IPS DF 6.9 (cell line): ENCODE data around the gene GAP43.

Experiments
- DNase-seq: peaks from one replicate; pipeline ENCODE4 v3.0.0-alpha.2; 2013; ENCODE audit warnings: low read depth, low spot score
- H3K27ac ChIP-seq: one replicate; pipeline ENCODE4 v1.5.1; 2013; ENCODE audit warnings: low read length, control low read depth
- H3K27me3 ChIP-seq: 2 replicates; pipeline ENCODE4 v1.6.1; 2013; ENCODE audit warnings: mild to moderate bottlenecking, low read length; ENCODE audit not compliant: control insufficient read depth, insufficient read depth
- H3K36me3 ChIP-seq: 2 replicates; pipeline ENCODE4 v1.6.1; 2013; ENCODE audit warnings: low read length; ENCODE audit not compliant: control insufficient read depth, insufficient read depth
- H3K4me1 ChIP-seq: 2 replicates; pipeline ENCODE4 v1.6.1; 2013; ENCODE audit warnings: low read length; ENCODE audit not compliant: control insufficient read depth, insufficient read depth
- H3K4me3 ChIP-seq: 2 replicates; pipeline ENCODE4 v1.5.1; 2013; ENCODE audit warnings: mild to moderate bottlenecking, low read length
- H3K9me3 ChIP-seq: 2 replicates; pipeline ENCODE4 v1.6.1; 2013; ENCODE audit warnings: low read length, inconsistent platforms; ENCODE audit not compliant: control insufficient read depth, insufficient read depth
- WGBS: extraction: QIAGEN DNeasy Blood & Tissue Kit; methylation state at CpG from one replicate; pipeline ENCODE4 v1.1.7; 2013; ENCODE audit warnings: mixed read lengths, missing lambda C conversion rate; ENCODE audit not compliant: insufficient read length, insufficient coverage; 5-methylcytosine and 5-hydroxymethylcytosine counted together

Gene GAP43

DNA sequence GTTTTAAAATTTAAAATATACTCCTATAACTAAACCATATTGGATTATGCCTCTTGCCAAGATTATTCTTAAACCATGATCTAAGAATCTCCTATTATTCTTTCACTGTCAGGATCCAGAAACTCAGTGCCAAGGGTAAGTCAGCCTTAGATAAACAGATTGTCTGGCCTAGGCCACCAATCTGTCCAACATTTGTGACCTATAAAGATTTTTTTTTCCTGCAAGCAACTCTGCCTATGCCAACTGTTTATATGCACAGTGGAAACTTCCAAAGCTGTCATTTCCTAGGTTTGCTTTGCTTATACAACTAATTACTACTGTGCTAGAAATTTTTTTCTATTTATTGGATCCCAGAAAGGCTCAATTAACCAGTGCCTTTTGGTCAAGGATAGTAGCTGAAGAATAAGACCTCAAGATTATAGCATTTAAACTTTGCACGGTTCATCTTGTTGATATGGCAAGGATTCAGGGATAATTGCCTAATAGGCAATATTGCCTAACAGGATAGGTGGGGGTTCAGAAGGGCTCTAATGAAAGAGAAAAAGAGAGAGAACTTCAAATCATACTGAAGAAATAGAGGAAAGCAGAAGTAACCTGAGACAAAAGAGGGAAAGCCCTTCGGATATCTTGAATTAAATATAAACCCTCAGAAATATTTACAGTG, 22.8 kb downstream of the GAP43 start:
- Histone ChIP-seq H3K36me3 (no peaks in the 10 kb centered on the region), H3K4me1 (no peaks in the 10 kb centered on the region), H3K27ac (no peak overlapping the region), H3K9me3 (no peaks in the 10 kb centered on the region), H3K4me3 (no peak overlapping the region), H3K27me3 (no peaks in the 10 kb centered on the region)
- no peak for DNase-seq
- no CpG with 5 or more reads among the region's 2 CpGs for WGBS

DNA sequence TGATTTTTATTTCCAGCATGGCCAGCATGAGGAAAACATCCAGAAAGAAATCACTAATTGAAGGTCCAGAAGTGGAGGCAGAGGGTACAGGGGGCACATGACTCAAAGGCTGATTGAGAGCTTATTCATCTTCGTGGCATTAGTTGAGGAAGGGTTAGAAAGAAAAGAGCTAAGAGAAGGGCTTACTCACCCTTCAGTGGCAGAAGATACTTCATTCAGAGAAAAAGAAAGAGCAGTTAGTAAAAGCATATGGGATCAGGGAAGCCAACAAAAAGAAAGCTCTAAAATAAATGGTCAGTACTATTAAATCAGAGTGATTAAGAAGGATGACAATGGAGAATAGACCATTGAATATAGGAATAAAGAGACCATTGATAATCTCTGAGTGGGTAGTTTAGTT, 25.2 kb downstream of the GAP43 start:
- H3K27ac ChIP-seq, result no peak overlapping the region
- H3K9me3 ChIP-seq, result no peaks in the 10 kb centered on the region
- no peaks in the 10 kb centered on the region for H3K27me3 ChIP-seq
- no peaks in the 10 kb centered on the region for H3K4me1 ChIP-seq
- no CpG with 5 or more reads among the region's 1 CpG for WGBS
- H3K4me3 ChIP-seq, result no peak overlapping the region
- no peak for DNase-seq
- no peaks in the 10 kb centered on the region for H3K36me3 ChIP-seq

GRCh38 chr3:115651087-115651486, 27.8 kb downstream of the GAP43 start:
- no peak overlapping the region for H3K4me3 ChIP-seq
- H3K27me3 ChIP-seq, result no peaks in the 10 kb centered on the region
- no peaks in the 10 kb centered on the region for H3K36me3 ChIP-seq
- H3K4me1 ChIP-seq, result no peaks in the 10 kb centered on the region
- no CpG with 5 or more reads among the region's 1 CpG for whole genome bisulfite sequencing
- no peaks in the 10 kb centered on the region for H3K9me3 ChIP-seq
- DNase-seq, result no peak
- H3K27ac ChIP-seq, result no peak overlapping the region

DNA sequence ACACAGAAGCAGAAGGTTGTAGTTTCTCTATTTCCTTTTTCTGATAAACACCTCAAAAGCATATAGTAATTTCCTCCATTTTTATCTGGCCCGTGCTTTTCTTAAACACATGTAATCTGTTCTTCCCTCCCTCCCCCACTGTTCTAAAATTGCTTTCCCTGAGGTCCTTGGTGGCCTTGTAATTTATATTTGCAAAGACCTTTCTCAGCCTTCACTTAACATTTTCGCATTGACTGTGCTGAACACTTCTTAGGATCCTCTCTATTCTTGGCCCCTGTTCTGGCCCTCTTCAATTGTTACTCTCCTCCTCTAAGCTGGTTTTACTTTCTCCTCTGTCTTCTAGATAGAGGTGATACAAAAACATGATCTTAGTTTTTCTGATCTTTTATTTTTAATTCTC, 28.3 kb downstream of the GAP43 start:
- no peak for DNase-seq
- WGBS, result no CpG with 5 or more reads among the region's 2 CpGs
- no peak overlapping the region for H3K27ac ChIP-seq

GRCh38 chr3:115652738-115653137, 29.4 kb downstream of the GAP43 start:
- H3K9me3 ChIP-seq, result no peaks in the 10 kb centered on the region
- no peak overlapping the region for H3K4me3 ChIP-seq
- no peaks in the 10 kb centered on the region for H3K27me3 ChIP-seq
- H3K4me1 ChIP-seq, result no peaks in the 10 kb centered on the region
- no CpG with 5 or more reads among the region's 2 CpGs for WGBS
- no peak overlapping the region for H3K27ac ChIP-seq
- DNase-seq, result no peak
- H3K36me3 ChIP-seq, result no peaks in the 10 kb centered on the region

More for the DNA sequence above, 28.3 kb downstream of the GAP43 start:
- Histone ChIP-seq H3K4me3 (no peak overlapping the region), H3K27me3 (no peaks in the 10 kb centered on the region), H3K9me3 (no peaks in the 10 kb centered on the region), H3K36me3 (no peaks in the 10 kb centered on the region), H3K4me1 (no peaks in the 10 kb centered on the region)

DNA sequence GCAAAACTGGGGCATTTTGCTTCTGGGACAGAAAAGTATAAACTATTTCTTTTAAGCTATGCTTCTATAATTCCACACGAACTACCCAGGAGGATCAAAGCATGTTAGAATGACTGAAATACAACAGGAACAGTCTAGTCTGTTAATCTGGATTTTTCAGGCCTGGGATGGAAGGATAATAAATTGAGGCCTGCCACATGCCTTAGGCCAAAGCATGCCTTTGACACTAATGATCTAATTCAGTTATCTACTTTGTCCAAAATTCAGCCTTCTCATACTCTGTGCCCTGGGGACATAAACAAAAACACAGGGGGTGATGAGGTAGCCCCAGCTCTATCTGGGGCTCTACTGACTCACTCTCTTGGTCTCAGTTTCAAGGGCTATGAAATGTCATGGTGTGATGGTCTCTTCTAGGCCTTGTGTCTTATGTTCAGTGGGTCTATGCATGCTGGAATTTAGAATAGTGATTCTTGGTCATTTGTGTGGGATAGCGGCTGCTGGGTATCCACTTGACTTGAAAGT, 32.5 kb downstream of the GAP43 start:
- no peaks in the 10 kb centered on the region; the same call in 1 of the 2 replicates for H3K4me1 ChIP-seq
- no CpG with 5 or more reads among the region's 2 CpGs for WGBS
- no peak for DNase-seq

GRCh38 chr3:115657168-115657567, 33.9 kb downstream of the GAP43 start:
- Histone ChIP-seq H3K36me3 (no peaks in the 10 kb centered on the region), H3K27me3 (no peaks in the 10 kb centered on the region), H3K4me1 (no peaks in the 10 kb centered on the region; the same call in 1 of the 2 replicates), H3K4me3 (no peak overlapping the region), H3K27ac (no peak overlapping the region), H3K9me3 (no peaks in the 10 kb centered on the region)
- WGBS, result no CpG with 5 or more reads among the region's 5 CpGs
- DNase-seq, result peak; percentile 4

More for the DNA sequence above, 32.5 kb downstream of the GAP43 start:
- H3K27ac ChIP-seq, result no peak overlapping the region
- H3K4me3 ChIP-seq, result no peak overlapping the region
- no peaks in the 10 kb centered on the region for H3K27me3 ChIP-seq
- H3K9me3 ChIP-seq, result no peaks in the 10 kb centered on the region
- no peaks in the 10 kb centered on the region for H3K36me3 ChIP-seq

DNA sequence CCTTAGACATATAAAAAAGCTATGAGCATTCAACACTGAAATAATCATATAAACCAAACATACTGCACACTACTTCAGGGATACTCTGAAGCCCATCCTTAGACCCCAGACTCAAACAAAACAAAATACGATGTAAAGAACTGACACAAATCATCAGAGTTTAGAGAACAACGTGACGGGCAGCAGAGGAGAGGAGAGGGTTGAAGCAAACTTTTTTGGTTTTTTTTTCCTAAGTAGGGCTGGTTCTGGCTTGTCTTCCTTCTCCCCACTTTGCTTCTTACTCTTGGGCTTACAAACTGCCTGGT, 34.7 kb downstream of the GAP43 start:
- H3K36me3 ChIP-seq, result no peaks in the 10 kb centered on the region
- H3K4me3 ChIP-seq, result peak overlapping the region; percentile 58; the same call in 1 of the 2 replicates
- no peaks in the 10 kb centered on the region; the same call in 1 of the 2 replicates for H3K4me1 ChIP-seq
- no peak overlapping the region for H3K27ac ChIP-seq
- DNase-seq, result no peak
- WGBS, result no CpG with 5 or more reads among the region's 3 CpGs
- no peaks in the 10 kb centered on the region for H3K27me3 ChIP-seq
- H3K9me3 ChIP-seq, result no peaks in the 10 kb centered on the region

- no peaks in the 10 kb centered on the region for H3K36me3 ChIP-seq
- no peak overlapping the region for H3K27ac ChIP-seq
- H3K4me3 ChIP-seq, result peak overlapping the region; percentile 58; the same call in 1 of the 2 replicates
- peak; percentile 64 for DNase-seq
- no CpG with 5 or more reads among the region's 58 CpGs for WGBS
- no peaks in the 10 kb centered on the region for H3K27me3 ChIP-seq
- H3K9me3 ChIP-seq, result no peaks in the 10 kb centered on the region
- H3K4me1 ChIP-seq, result no peaks in the 10 kb centered on the region; the same call in 1 of the 2 replicates
Observed at GRCh38 chr3:115658337-115659181, 35.2 kb downstream of the GAP43 start.

DNA sequence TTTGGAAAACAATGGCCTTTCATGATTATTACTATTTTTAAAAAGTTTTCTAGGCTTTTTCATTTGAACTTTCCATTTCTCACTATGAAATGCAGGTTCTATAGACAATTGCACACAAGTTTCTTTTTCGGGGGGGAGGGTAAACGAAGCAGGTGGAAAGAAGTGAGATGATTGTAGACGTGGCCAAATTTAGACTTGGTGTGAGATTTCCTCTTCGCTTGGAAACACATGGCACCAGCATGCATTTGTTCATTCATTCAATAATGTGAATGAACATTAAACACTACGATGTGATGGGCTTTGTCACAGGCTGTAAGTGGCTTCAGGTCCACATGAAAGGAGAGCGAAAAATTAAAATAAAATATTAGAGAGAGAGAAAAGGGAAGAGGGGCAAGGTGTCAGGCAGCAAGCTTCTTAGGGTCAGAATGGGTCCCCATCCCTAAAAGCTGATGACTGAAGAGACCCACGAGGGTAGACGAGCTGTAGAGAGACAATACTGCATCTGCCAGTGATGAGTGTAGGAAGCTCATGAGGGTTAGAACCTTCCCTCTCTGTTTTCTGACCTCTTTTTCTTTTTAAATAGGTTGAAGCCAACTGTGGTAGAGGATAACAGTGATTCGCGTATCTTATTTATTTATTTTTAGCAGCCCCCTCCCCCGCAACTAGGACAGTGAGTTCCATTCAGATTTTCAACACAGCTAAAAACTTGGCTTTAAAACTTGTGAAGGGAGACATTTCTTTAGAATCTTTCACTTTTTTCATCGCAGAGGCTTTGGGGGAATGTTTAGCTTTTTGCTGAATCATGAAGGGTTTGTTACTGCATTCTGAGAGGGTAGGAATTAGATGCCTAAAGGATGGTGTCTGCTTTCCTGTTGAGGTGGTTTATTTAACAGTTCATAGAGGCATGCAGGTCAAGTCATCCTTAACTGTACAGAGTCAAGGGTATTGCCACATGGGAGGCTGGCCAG, 36.2 kb downstream of the GAP43 start:
- Histone ChIP-seq H3K9me3 (no peaks in the 10 kb centered on the region), H3K36me3 (no peaks in the 10 kb centered on the region), H3K4me3 (no peak overlapping the region), H3K4me1 (no peaks in the 10 kb centered on the region; the same call in 1 of the 2 replicates), H3K27me3 (no peaks in the 10 kb centered on the region), H3K27ac (no peak overlapping the region)
- no CpG with 5 or more reads among the region's 12 CpGs for WGBS
- DNase-seq, result no peak
